Mucosa of descending colon (tissue), 3 donors: ENCODE measurements around the gene PPP2R5B. TPM values are rescaled to one million over a fixed set of nuclear protein-coding genes. Genes with fewer than 3 reads are reported as not detected.

ENCODE experiments used
- ATAC-seq: fragments of 200-7000 bp; cut with Tn5 transposase; one replicate; pipeline ENCODE4 v1.9.1; 2020; ENCODE audit warnings: mild to moderate bottlenecking, moderate library complexity
- DNase-seq, 3 donors: peaks; one replicate each; pipeline ENCODE4 v3.0.0-alpha.2; 2020
- H3K36me3 ChIP-seq: fragments of 200-600 bp; one replicate; pipeline ENCODE4 v1.8.0; 2021; ENCODE audit warnings: low read depth, mild to moderate bottlenecking
- H3K4me1 ChIP-seq: fragments of 200-600 bp; one replicate; pipeline ENCODE4 v1.8.0; 2021; ENCODE audit warnings: low read depth, mild to moderate bottlenecking
- H3K4me3 ChIP-seq: fragments of 200-600 bp; one replicate; pipeline ENCODE4 v1.8.0; 2021; ENCODE audit warnings: mild to moderate bottlenecking
- H3K9me3 ChIP-seq: fragments of 200-600 bp; one replicate; pipeline ENCODE4 v1.8.0; 2021; ENCODE audit warnings: mild to moderate bottlenecking
- CTCF ChIP-seq: fragments of 200-600 bp; IDR thresholded peaks from one replicate; pipeline ENCODE4 v1.8.0; 2022; ENCODE audit warnings: antibody characterized with exemption, mild to moderate bottlenecking
- intact Hi-C, 2 donors: fragments of 100-400 bp; cut with DNase I in 1 of 2; cut with micrococcal nuclease in 1 of 2; formaldehyde crosslinking; loops; one replicate each; pipeline versions ENCODE4 v1.11.0 to v1.11.1; 2022; cut with DNase I, micrococcal nuclease
- total RNA-seq, 3 donors: library from RNA; stranded (reverse); fragmentation: NEBNext Ultra II Directional in 2 of 3; extraction: Animal tissue kit (Norgen Biotek cat#: 25700) in 2 of 3; gene quantifications; one replicate each; pipeline versions ENCODE4 v1.2.1 to v1.2.4, GENCODE V29; 2021 to 2023
- donor health status: DM: no; HTN: no; CAD: no; lungs with moderate emphysema.
- donor health status: DM: no; HTN: no; CAD: no.
- donor health status: DM: no; HTN: yes; CAD: no.

Gene PPP2R5B
- total RNA-seq, 3 donors from 2014 or later: 23.0 to 39.7 (median 23.2) TPM

DNA sequence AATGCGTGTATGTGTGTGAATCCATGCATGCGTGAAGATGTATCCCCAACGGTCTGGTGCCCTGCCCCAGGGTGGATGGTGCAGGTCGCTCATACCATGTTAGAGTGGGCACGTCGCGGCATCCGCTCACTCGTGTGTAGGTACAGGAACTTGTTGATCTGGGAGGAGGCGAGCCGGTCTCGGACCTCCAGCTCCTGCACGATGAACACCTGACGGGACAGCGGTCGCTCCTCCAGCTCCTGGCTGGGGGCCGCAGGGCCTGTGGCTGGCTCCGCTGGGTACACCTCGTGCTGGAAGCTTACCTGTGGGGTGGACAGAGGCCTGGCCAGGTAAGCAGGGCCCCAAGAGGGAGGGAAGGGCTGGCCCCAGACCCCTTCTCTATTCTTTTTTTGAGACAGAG, 25.9 kb upstream of the PPP2R5B start:
- Histone ChIP-seq H3K9me3 (no peaks in the 10 kb centered on the region), H3K4me1 (no peaks in the 10 kb centered on the region), H3K36me3 (peaks cover 7% of the 10 kb centered on the region), H3K4me3 (no peak overlapping the region)
- TF ChIP-seq CTCF: no peak
- peak in 1 of 3 donors; percentile 49 for DNase-seq
- ATAC-seq: no peak
- intact Hi-C loops: no loop called here

GRCh38 chr11:64900263-64900678, 24.2 kb upstream of the PPP2R5B start:
- intact Hi-C loops: no loop called here
- TF ChIP-seq CTCF: no peak
- ATAC-seq (peak; percentile 35), DNase-seq (peak in 1 of 3 donors; percentile 7)
- H3K4me3 ChIP-seq: no peak overlapping the region
- no peaks in the 10 kb centered on the region for H3K4me1 ChIP-seq
- no peaks in the 10 kb centered on the region for H3K9me3 ChIP-seq
- H3K36me3 ChIP-seq: peaks cover 7% of the 10 kb centered on the region

- ATAC-seq: no peak
Observed at GRCh38 chr11:64900774-64901173, 23.7 kb upstream of the PPP2R5B start.

DNA sequence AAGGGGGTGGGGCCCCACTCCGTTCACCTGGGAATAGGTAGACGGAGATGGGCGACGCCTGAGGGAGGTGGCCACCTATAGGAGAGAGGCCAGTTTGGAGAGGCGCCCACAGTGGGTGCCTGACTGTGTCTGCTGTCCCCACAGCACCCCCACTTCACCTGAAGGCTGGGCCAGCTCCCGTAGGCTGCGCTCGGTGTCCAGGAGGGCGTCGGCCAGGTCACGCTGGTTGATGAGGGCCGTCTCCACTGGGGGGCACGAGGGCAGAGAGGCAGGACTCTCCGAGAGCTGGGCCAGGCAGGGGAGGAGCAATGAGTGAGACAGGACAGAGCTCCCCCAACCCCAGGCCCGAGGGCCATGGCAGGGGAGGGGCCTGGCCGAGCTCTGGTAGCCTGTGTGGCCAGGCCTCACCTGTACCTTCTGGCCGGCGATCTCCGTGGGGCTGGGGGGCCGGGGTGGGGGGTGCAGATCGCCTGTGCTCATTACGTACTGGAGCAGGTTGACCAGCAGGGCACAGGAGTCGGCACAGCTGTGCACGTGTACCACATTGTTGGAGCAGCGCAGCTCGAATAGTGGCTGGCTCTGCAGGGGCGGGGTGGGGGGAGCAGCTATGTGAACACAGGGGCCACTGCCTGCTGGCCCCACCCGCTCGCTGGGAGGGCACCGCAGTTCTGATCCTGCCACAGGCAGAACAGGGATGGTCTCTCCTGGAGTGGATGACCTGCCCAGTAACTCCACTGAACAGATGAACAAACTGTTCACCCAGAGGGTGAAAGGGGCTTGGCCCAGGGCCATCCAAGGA, 22.2 kb upstream of the PPP2R5B start:
- intact Hi-C loops: no loop called here
- DNase-seq: peak in 1 of 3 donors; percentile 40
- Histone ChIP-seq H3K4me1 (no peaks in the 10 kb centered on the region), H3K4me3 (no peak overlapping the region), H3K9me3 (no peaks in the 10 kb centered on the region), H3K36me3 (peaks cover 7% of the 10 kb centered on the region)
- TF ChIP-seq CTCF: no peak
- ATAC-seq: no peak

More at GRCh38 chr11:64900774-64901173, 23.7 kb upstream of the PPP2R5B start:
- Histone ChIP-seq H3K9me3 (no peaks in the 10 kb centered on the region), H3K36me3 (peaks cover 7% of the 10 kb centered on the region), H3K4me3 (no peak overlapping the region), H3K4me1 (no peaks in the 10 kb centered on the region)
- no peak for TF ChIP-seq CTCF
- no peak for DNase-seq
- intact Hi-C loops: no loop called here

DNA sequence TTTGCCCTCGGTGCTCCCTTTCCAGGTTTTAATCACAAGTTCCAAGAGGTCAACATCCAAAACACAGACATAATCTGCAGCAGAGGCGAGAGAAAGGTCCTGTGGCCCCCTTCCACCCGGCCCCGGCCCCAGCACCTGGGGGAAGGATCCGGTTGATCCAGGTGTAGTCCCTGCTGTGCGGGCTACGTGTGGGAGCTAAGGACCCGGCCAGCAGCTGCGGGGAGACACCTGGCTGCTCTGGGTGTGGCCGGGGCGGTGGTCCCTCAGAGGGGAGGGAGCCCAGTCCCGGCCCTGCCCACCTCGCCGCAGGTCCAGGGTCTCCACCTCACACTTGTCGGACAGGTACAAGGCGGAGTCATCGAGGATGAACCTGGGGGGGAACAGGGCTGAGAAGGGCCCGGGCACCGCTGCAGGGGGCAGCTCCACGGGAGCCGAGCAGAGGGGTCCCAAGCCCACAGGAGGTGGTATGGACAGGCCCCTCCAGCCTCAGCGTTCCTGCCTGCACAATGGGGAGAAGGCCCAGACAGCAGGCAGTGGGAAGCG, 21.1 kb upstream of the PPP2R5B start:
- ATAC-seq (no peak), DNase-seq (peak in 1 of 3 donors; percentile 43)
- Histone ChIP-seq H3K36me3 (peaks cover 3% of the 10 kb centered on the region), H3K9me3 (no peaks in the 10 kb centered on the region), H3K4me1 (no peaks in the 10 kb centered on the region), H3K4me3 (no peak overlapping the region)
- intact Hi-C loops: no loop called here
- no peak for TF ChIP-seq CTCF
